HG03342 (cell line): ENCODE results near the gene AQP6.

Experiments used
- ATAC-seq: cut with Tn5 transposase; IDR thresholded peaks from one replicate; pipeline ENCODE4 v1.9.1; 2021; ENCODE audit warnings: mild to moderate bottlenecking, moderate library complexity; ENCODE audit not compliant: unreplicated experiment

The AQP6 gene

GRCh38 chr12:49972641-49973360, at the start of gene AQP6:
AQP6 (plus strand) TSS chr12:49972947; CDS start chr12:49973174, 227 bp downstream.
- ATAC-seq: no peak

GRCh38 chr12:49923035-49923644, 49.6 kb upstream of the AQP6 start:
- no peak for ATAC-seq

- ATAC-seq: no peak
Observed at GRCh38 chr12:49923880-49924556, 48.7 kb upstream of the AQP6 start.

- ATAC-seq: no peak
Observed at GRCh38 chr12:49924628-49925246, 48.0 kb upstream of the AQP6 start.

GRCh38 chr12:49925433-49926204, 47.1 kb upstream of the AQP6 start:
- ATAC-seq: no peak

- ATAC-seq: no peak
Observed at GRCh38 chr12:49928471-49928870, 44.3 kb upstream of the AQP6 start.

- ATAC-seq: no peak
Observed at GRCh38 chr12:49929581-49929980, 43.2 kb upstream of the AQP6 start.

GRCh38 chr12:49930515-49931288, 42.0 kb upstream of the AQP6 start:
- no peak for ATAC-seq

GRCh38 chr12:49932023-49932422, 40.7 kb upstream of the AQP6 start:
- no peak for ATAC-seq

- no peak for ATAC-seq
Observed at GRCh38 chr12:49932533-49933130, 40.1 kb upstream of the AQP6 start.

- ATAC-seq: no peak
Observed at GRCh38 chr12:49933796-49934195, 39.0 kb upstream of the AQP6 start.

- no peak for ATAC-seq
Observed at GRCh38 chr12:49934505-49934904, 38.2 kb upstream of the AQP6 start.

- no peak for ATAC-seq
Observed at GRCh38 chr12:49936925-49937324, 35.8 kb upstream of the AQP6 start.

- ATAC-seq: no peak
Observed at GRCh38 chr12:49937639-49938300, 35.0 kb upstream of the AQP6 start.

GRCh38 chr12:49939307-49939706, 33.4 kb upstream of the AQP6 start:
- ATAC-seq: no peak

- ATAC-seq: no peak
Observed at GRCh38 chr12:49939707-49940106, 33.0 kb upstream of the AQP6 start.

GRCh38 chr12:49941556-49942511, 30.9 kb upstream of the AQP6 start:
- ATAC-seq: no peak

- ATAC-seq: no peak
Observed at GRCh38 chr12:49942512-49942893, 30.2 kb upstream of the AQP6 start.
